Measurements from ENCODE around the gene ADAM12. TPM values are rescaled to one million over a fixed set of nuclear protein-coding genes. Genes with fewer than 3 reads are reported as not detected.

Gene ADAM12
- total and polyA plus RNA-seq, 2 of the 13 experiments (the other 11 are each of a cell fraction or from before 2014, with no cell fraction given): not detected

- no peak for TF ChIP-seq MLXIP (CRISPR knock-in tag; IDR thresholded peaks at IDR 0.05; ENCODE audit: borderline replicate concordance)
- no peak for TF ChIP-seq ISL2 (CRISPR knock-in tag; IDR thresholded peaks at IDR 0.05)
- TF ChIP-seq BRCA1 (CRISPR knock-in tag; IDR thresholded peaks at IDR 0.05): no peak
- no peak for TF ChIP-seq FOSL1 (CRISPR knock-in tag; IDR thresholded peaks at IDR 0.05; ENCODE audit: borderline replicate concordance)
- TF ChIP-seq HINFP (CRISPR knock-in tag; IDR thresholded peaks at IDR 0.05; ENCODE audit: low read depth): no peak
- TF ChIP-seq THAP8 (CRISPR knock-in tag; IDR thresholded peaks at IDR 0.05; ENCODE audit: borderline replicate concordance): no peak
- TF ChIP-seq SMAD1 (CRISPR knock-in tag; IDR thresholded peaks at IDR 0.05; ENCODE audit: borderline replicate concordance, low read depth): no peak
- TF ChIP-seq RFX3 (CRISPR knock-in tag; IDR thresholded peaks at IDR 0.05): no peak
- no peak for TF ChIP-seq LRRFIP1 (CRISPR knock-in tag; conservative IDR thresholded peaks at IDR 0.05)
- no peak for TF ChIP-seq MED8 (CRISPR knock-in tag; IDR thresholded peaks at IDR 0.05; ENCODE audit: insufficient replicate concordance)
Measured at GRCh38 chr10:126421756-126422256, 33.5 kb upstream of the ADAM12 start (continued).
